Urinary bladder (tissue), 2 donors: Measurements from ENCODE around the gene SRCAP. TPM values are rescaled to one million over a fixed set of nuclear protein-coding genes. Genes with fewer than 3 reads are reported as not detected.

Source experiments
- polyA plus RNA-seq: library from polyadenylated mRNA; stranded (reverse); fragments of 200-250 nt; gene quantifications from one replicate; pipeline ENCODE4 v1.2.3, GENCODE V29; 2013
- small RNA-seq: library from RNA; depleted of rRNA; stranded (forward); fragments of <200 nt; gene quantifications from one replicate; pipeline ENCODE3, GENCODE V24; 2014
- total RNA-seq: library from RNA; depleted of rRNA; stranded (reverse); fragments of >200 nt; gene quantifications from one replicate; pipeline ENCODE4 v1.2.3, GENCODE V29; 2014
- donor health status: healthy.

The SRCAP gene
- total and polyA plus RNA-seq, 2 donors = 15.0 to 20.3 TPM

Small RNAs within 50 kb of the gene (small RNA-seq; reads per million reads assigned to genes)
- not detected for gene RNU6-1043P
- gene RNU6-416P = not detected
- gene SNORA30 = 1.0 reads per million, percentile 76 among the genes with 10 or more reads in this experiment

Other genes starting within 250 kb of the SRCAP start
- 4.1 TPM for gene ITGAL, start 226.4 kb upstream of the SRCAP start, total RNA-seq
- gene ITGAL, start 226.4 kb upstream of the SRCAP start, polyA plus RNA-seq = 1.8 TPM
- gene ZNF768, start 172.6 kb upstream of the SRCAP start, total RNA-seq = 17.7 TPM
- 50.6 TPM for gene ZNF768, start 172.6 kb upstream of the SRCAP start, polyA plus RNA-seq
- 13.3 TPM for gene ZNF747, start 164.3 kb upstream of the SRCAP start, total RNA-seq
- 11.9 TPM for gene ZNF747, start 164.3 kb upstream of the SRCAP start, polyA plus RNA-seq
- 5.7 TPM for gene ZNF764, start 140.8 kb upstream of the SRCAP start, total RNA-seq
- gene ZNF764, start 140.8 kb upstream of the SRCAP start, polyA plus RNA-seq = 8.1 TPM
- gene ZNF688, start 127.5 kb upstream of the SRCAP start, total RNA-seq = 10.0 TPM
- gene ZNF688, start 127.5 kb upstream of the SRCAP start, polyA plus RNA-seq = 15.6 TPM
- 15.7 TPM for gene ZNF785, start 113.5 kb upstream of the SRCAP start, total RNA-seq
- gene ZNF785, start 113.5 kb upstream of the SRCAP start, polyA plus RNA-seq = 7.5 TPM
- 5.6 TPM for gene ZNF689, start 88.8 kb upstream of the SRCAP start, total RNA-seq
- 8.8 TPM for gene ZNF689, start 88.8 kb upstream of the SRCAP start, polyA plus RNA-seq
- 6.9 TPM for gene PRR14, start 48.2 kb upstream of the SRCAP start, total RNA-seq
- 55.3 TPM for gene PRR14, start 48.2 kb upstream of the SRCAP start, polyA plus RNA-seq
- 18.8 TPM for gene FBRS, start 40.7 kb upstream of the SRCAP start, total RNA-seq
- 52.3 TPM for gene FBRS, start 40.7 kb upstream of the SRCAP start, polyA plus RNA-seq
- gene PHKG2, start 49.3 kb downstream of the SRCAP start, total RNA-seq = 9.1 TPM
- 28.9 TPM for gene PHKG2, start 49.3 kb downstream of the SRCAP start, polyA plus RNA-seq
- gene CFAP119, start 62.9 kb downstream of the SRCAP start, total RNA-seq = 1.3 TPM
- 3.1 TPM for gene CFAP119, start 62.9 kb downstream of the SRCAP start, polyA plus RNA-seq
- gene RNF40, start 63.2 kb downstream of the SRCAP start, total RNA-seq = 47.3 TPM
- 57.6 TPM for gene RNF40, start 63.2 kb downstream of the SRCAP start, polyA plus RNA-seq
- 7.2 TPM for gene ZNF629, start 88.0 kb downstream of the SRCAP start, total RNA-seq
- gene ZNF629, start 88.0 kb downstream of the SRCAP start, polyA plus RNA-seq = 11.2 TPM
- 31.7 TPM for gene BCL7C, start 194.9 kb downstream of the SRCAP start, total RNA-seq
- 33.2 TPM for gene BCL7C, start 194.9 kb downstream of the SRCAP start, polyA plus RNA-seq
- gene CTF1, start 197.4 kb downstream of the SRCAP start, total RNA-seq = 2.1 TPM
- 16.8 TPM for gene CTF1, start 197.4 kb downstream of the SRCAP start, polyA plus RNA-seq
- gene FBXL19, start 224.4 kb downstream of the SRCAP start, total RNA-seq = 9.6 TPM
- 15.2 TPM for gene FBXL19, start 224.4 kb downstream of the SRCAP start, polyA plus RNA-seq
- gene ORAI3, start 249.9 kb downstream of the SRCAP start, total RNA-seq = 16.7 TPM
- 39.7 TPM for gene ORAI3, start 249.9 kb downstream of the SRCAP start, polyA plus RNA-seq